Inferior parietal cortex (tissue), 1 donor: ENCODE measurements around the gene EPYC.

Experiments used
- DNase-seq: peaks from one replicate; pipeline ENCODE4 v3.0.0-alpha.2; 2016; ENCODE audit errors: extremely low spot score

EPYC gene, protein sequence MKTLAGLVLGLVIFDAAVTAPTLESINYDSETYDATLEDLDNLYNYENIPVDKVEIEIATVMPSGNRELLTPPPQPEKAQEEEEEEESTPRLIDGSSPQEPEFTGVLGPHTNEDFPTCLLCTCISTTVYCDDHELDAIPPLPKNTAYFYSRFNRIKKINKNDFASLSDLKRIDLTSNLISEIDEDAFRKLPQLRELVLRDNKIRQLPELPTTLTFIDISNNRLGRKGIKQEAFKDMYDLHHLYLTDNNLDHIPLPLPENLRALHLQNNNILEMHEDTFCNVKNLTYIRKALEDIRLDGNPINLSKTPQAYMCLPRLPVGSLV

DNA sequence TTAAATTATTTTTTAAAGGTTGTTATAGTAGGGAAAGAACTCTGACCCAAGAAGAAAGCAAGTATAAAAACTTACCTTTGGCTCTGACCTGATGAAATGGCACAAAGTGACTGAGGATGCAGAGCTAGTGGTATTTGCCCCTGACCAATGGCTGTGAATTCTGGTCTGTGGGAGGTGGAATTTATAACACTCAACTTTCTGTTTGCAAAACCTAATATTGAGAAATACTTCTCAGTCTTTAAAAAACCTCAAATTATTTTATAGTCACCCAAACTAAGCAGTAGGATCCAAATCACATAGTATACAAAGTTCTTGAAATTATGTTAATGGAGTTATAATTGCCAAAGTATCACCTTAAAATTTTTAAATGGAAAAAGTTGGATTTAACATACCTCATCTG, at the start of gene EPYC:
Gene EPYC (minus strand): TSS at position 101 of the 400 bp plus-strand sequence. CDS start 2,407 bp downstream, outside the sequence.
- no peak for DNase-seq

DNA sequence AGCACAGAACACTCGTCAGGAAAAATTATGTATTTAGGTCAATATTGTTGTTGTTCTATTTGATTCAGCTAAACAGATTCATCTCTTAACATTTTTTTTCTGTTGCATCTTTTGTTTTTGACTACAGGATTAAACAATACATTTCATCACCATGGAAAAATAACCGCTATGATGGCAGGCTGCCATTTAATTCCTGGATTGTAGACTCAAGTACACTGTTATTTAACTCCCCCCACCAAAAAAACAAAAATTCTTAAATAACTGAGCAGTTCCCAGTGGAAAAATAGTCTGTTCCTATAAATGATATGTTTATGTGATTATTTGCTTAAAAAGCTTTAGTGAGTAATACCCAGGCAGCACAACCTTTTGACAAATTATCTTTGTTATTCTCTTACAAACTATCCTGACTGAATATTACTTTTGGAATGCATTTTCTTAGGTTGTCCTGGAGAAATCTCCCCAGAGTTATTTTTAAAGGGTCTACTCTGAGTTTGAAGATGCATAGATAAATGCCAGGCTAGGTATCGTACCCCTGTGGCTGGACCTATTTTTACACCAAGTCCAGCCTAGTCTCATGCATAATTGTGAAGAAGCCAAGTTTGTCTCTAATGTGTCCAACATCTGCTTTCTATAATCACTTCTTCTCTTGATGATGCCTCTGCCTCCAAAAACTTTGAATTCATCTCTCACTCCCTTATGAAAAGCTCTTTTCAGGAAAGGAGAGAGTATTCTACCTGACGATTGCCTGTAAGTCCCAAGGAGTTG, 49.4 kb upstream of the EPYC start:
- no peak for DNase-seq

DNA sequence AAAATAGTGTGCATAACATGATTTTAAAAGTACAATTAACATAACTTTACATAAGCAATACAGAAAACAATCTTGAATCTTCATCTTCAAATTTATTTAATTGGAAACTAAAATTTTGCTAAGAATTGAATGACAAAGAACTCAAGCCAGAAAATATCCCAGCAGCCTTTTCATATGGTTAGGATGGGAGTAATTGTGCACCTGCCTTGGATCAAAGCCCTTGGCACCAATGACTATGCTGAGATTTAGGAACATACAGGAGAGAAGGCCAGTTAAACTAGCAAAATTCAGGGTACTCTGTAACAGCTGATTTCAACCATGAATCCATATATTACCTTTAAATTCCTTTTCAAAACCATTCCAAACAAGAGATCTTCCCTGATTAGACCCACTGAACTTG, 47.3 kb upstream of the EPYC start:
- DNase-seq, result no peak

DNA sequence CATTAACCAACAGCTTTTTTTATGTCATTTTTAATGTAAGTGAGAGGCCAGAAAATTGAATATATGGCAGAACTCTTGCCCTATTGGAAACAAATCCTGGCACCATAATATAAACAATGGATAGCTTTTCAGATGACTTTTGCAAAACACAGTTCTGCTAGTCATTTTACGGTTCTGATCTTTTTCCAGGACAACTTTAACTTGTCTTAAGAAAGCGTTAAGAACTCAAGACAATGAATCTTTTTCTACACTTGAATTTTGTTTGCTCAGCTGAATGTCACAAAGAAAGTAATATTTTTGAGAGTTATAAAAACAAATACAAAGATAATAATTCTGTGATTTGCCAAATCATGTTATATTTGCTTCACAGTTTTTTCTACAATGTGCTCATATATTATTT, 39.8 kb upstream of the EPYC start:
- DNase-seq, result no peak

DNA sequence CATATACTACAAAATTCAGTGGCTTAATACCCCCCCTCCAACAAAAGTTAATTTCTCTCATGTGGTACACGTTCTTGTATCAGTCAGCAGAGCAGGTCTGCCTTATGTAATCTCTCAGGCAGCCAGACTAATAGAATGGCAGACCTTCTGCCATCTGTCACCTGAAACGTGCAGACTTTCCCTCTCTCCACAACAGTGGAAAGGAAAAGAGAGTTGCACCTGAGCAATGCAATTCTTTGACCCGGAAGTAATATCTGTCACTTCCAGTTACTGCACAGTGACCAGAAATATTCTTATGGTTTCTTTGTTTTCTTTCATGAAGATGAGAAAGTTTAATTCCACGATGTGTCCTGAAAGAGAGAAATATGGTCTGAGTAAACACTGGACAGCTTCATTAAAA, 38.6 kb upstream of the EPYC start:
- DNase-seq, result no peak

DNA sequence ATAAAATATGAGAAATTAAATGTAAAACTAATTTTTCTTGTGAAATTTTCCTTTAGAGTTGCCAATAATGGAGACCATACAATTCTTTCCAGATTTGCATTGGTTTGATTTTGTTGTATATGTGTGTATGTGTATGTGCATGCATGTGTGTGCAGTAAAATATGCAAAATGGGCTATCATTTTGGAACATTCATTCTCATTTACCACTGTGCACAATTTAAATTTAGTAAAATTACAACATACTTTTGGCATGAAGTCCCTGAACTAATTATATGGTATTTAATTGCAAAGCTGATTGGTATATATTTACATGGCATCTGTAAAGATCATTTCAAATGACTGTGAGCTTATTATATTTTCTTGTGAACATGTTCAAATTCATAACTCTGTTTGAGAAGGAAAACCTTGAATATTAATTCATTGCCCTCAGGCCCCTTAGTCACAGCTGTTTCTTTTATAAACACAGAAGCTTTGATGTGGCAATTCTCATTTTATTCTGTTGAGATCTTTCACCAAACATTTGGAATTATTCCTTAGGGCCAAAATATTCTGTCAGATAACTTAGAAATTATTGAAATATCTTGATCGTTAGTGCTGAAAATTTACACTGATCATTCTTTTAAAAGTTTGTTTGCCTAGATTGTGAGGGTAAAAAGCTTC, 35.5 kb upstream of the EPYC start:
- DNase-seq, result no peak

DNA sequence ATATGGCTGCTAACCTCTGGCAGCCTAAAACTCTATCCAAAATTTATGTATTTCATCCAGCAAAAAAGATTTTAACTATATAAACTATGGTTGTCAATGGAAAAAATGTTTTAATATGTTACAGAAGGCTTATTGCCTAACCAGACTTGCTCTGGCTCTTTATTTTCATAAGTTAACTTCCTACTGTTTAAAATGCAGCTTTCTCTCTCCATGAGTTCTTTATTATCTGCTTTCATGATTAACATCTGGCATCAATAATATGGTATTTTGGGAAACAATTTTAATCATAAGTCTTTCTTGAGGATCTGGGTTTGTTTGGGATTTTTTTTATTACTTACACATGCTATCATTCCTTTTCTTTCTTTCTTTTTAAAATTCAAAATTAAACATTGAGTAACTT, 32.5 kb upstream of the EPYC start:
- DNase-seq, result no peak

DNA sequence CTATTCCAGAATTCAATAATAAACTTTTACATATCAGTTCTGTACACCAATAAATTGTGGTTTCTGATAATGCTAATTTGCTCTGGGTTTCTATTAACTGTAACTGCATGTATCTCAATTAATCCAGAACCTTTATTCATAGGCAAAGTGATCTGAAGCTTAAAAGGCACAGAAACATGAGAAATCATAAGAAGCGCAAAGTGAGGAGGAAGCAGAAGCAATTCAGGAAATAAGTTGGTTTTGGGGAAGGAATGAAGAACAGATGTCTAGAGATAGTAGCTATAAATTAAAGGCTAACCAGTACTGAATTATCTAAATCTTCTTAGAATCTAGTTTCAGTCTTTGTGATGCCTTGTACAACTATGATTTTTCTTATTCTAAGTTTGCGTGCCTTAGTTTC, 28.5 kb upstream of the EPYC start:
- DNase-seq, result no peak

DNA sequence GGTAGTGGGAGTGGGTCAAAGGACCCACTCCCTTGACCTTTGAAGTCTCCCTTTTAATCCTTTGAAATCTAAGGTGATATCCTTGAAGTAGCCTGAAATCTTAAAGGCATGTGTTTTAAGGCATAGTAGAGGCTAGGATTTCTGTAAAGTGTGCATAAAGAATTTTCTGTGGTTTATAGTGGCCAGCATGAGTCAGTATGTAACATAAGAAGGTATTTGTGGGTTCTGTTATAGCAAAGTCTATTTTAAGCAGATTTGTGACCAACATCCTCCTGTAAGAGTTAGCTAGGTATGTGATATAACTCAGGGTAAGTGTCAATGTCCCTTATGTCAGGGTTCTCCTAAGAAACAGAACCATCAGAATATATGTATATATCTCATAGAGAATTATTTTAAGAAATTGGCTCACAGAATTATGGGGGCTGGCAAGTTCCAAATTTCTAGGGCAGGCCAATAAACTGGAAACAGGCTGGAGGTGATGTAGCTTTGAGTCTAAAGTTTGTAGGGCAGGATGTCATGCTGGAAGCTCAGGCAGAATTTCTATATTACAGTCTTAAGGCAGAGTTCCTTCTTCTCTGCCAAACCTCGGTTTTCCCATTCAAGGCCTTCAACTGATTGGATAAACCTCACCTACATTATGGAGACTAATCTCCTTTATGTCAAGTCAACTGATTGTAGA, 18.7 kb upstream of the EPYC start:
- DNase-seq, result no peak

DNA sequence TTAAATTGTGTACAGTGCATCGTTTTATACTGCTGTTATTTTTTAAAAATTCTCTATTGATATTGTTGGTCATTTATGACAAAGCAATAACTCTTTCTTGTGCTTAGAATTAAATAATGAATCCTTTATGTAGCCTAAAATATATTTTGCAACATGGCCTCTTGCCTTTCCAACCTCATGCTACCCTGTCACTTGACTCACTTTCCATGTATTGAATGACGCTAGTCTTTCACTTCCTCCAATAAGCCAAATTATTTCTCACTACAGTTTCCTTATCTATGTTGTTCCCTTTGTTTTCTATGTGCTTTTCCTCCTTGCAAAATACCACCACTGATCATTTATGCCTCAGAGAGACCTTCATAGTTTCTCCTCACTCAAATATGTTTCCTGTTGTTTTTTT, 16.3 kb upstream of the EPYC start:
- DNase-seq, result no peak

DNA sequence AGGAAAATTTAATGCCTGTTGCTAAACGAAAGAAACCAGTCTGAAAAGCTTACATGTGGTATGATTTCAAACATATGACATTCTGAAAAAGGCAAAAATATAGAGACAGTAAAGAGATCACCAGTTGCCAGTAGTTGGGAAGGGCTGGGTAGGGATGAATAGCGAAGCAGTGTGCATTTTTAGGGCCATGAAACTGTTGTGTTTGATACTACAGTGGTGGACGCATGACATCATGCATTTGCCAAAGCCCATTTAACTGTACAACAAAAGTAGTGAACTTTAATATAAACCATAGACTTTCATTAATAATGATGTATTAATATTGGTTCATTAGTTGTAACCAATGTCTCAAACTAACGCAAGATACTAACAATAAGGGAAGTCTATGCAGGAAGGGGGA, 14.7 kb upstream of the EPYC start:
- DNase-seq, result no peak

DNA sequence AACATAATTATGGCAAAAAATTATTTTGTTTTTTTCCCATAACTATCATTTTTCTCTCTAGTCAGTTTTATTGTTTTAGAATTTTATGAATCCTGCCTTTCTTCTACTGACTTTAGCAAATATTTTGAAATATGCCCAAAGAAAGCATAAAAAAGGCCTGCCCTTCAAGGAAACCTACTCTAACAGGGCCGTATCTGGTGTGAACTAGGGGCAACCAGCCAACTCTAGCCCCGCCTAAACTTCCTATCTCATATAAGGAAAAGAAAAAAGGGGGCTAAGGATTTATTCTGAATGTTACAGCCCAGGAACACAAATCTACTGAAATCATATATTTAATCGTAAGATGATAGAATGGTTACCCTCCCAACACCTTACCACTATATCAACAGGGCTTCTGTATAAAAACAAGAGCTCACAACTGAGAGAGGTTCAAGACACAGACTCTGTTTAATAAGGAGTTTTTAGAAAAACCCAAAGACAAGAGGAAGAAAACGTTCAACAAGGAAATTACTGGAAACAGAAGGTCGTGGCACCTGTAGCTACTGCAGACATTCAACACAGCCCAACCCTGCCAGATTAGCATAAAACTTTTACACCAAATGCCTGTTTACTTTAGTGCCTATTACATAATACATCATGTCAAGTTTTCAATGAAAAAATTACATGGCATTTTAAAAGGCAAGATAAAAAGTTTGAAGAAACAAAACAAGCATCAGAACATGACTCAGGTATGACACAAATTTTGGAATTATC, 12.9 kb upstream of the EPYC start:
- DNase-seq, result no peak

DNA sequence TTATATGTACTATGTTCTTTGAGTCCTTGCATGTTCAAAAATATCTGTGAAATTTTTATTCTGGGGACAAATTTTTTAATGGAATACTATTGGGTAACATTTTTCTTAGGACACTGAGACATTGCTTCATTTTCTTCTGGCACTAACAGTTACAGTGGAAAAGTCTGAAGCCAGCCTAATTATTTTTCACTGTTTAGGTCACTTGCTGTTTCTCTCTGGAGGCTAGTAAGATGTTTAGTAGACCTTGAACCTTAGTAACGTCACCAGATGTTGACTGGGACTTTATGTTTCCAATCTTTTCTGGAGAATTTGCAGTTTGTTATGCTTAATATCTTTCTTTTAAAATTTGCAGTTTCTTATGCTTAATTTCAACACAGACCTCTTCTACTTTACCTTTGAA, 12.3 kb upstream of the EPYC start:
- no peak for DNase-seq

DNA sequence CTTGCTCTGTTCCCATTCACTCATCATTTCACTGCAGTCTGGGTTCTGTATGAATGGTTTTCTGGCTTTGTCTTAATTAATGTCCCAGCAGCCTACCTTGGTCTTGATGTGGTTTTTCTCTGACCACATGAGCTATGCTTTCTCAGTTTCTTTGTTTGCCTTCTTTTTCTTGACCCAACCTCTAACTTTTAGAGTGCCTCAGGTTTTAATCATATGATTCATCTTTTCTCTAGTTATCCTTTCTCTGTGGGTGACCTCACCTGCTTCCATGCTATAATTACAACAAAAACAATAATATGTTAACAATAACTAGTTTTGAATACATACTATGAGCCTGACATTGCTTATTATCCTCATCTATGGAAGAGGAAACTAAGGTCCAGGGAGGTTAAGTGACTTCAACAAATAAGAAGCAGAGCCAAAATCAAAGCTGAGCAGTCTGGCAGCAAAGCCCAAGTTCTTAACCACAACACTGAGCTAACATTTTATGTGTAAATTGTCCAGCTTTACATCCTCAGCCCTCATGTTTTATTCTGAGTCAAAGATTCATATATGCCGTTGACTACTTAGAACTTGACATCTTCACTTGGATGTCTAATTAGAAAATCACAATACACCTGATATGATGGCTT, 4.7 kb upstream of the EPYC start:
- no peak for DNase-seq

DNA sequence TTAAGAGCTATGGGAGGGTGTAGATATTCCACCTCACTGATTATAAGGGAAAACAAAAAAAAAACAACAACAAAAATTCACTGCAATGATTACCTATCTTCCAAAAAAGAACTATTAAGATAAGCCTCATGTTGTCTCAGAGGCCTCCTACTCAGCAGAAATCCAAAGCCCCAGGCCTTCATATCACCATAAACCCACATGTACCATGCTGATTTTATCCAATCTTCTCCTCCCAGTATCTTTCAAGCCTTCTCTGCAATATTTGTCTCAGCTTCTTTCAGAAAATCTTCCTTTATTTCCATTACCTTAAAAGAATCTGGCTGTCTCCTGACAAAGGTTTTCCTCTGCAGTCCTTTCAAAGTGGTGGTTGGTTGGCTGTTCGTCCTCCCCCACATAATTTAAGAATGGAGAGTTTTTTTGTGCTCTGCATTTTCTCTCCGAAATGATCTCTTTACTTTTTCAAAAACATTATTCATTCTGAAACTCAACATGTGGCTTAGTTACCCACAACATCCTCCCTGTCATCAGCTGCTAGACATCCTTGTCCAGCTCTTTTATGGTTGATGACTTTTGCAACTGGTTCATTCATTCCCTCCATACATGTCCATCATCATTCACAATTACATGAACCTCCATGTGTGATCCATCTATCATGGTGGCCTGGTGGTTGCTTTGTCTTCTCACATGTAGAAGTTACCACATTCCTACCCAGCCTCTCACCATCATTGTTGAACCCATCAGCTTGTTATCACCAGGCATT, 2.9 kb upstream of the EPYC start:
- DNase-seq, result no peak

DNA sequence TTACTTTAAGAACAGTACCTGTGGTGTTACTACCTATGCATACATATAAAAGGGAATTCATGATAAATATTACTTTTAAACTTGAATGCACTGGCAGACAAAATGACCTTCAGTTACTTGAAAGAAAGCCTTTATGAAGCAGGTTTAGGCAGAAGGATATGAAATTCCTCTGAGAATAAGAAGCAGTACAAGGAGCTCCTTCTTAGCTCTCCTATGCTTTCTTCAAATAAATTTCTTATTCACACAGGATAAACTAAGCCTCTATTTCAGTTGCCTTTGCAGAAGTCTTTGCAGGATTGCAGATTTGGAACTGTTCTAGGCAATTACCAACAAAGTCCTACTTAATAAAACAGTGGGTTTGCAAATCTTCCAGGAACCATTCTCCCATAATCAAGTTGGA, 1.0 kb downstream of the EPYC start:
- DNase-seq, result no peak

DNA sequence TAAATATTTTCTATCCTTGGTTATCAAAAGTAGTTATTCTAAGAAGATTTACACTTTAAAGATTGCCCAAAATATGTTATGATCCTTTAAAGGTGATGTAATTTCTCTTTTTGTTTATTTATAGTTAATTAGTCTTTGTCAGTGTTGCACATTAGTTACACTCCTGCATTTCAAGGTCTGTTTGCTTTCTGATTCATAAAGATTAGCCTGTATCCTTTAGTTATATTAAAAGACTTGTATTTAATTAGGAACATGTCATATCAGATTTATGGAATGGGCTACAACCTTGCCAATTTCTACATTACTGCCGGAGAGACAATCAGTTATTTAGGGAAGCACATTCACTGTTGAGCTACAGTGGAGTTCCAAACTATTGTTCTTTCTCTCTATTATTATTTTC, 3.5 kb downstream of the EPYC start:
- DNase-seq, result no peak

DNA sequence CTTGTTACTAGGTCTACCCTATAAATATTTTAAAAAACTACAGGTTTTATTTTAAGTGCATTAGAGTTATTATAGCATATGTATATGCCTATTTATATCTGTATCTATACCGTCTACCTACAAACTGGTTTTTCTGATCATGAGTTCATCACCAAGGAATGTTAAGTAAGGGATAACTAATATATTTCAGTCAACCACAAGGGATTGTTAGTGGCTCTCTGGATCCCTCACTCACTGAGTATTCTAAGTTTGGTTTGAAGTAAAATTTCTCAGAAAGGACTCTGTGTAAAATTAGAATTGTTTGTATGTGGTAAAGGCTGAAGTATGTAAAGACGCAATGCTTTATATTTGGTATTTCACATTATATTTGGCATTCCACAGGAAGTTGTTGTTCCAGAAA, 4.8 kb downstream of the EPYC start:
- DNase-seq, result no peak

DNA sequence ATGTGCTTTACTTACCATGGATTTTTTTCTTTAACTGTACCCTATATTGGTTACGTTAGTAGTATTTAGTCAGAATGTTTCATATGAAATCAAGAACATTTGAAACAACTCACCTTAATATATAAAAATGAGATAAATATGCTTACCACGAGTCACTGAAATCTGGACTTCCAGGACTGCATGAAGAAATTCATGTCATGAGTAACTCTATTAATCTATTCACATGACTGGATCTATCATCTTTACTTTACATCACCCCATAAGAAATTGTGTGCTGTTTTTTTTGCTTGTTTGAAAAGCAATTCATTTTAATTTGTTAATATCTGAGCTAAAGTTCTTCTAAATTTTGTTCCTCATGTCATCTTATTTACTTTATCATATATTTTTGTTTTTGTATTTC, 5.2 kb downstream of the EPYC start:
- no peak for DNase-seq

DNA sequence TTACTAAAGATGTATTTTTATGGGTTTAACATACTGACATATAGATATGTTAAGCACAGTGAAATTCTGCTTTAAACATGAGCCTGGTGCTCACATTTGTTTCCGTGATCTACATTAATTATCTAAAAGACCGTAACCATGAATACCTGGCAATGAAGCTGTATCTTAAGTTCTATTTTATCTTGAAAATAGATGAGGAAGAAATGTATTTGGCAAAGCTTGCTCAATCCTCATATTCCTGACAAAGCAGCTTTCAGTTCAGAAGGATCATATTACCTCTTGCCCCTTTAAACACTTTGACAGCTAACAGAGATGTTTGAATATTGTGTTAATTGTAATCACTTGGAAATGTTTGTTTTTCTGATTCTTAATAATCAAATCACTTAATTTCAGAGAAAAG, 9.8 kb downstream of the EPYC start:
- no peak for DNase-seq
